ENCODE results near the gene TMEM170B.

TMEM170B gene

GRCh38 chr6:11514672-11515071, 22.9 kb upstream of the TMEM170B start:
- peaks cover 29% of the 10 kb centered on the region for H3K4me1 ChIP-seq (ENCODE audit: control insufficient read depth, low read length)
- no peaks in the 10 kb centered on the region for H3K36me3 ChIP-seq (ENCODE audit: control insufficient read depth, low read length)
- no peaks in the 10 kb centered on the region for H4K20me1 ChIP-seq (ENCODE audit: control insufficient read depth, insufficient read depth, low read depth, low read length)
- no peak for TF ChIP-seq EZH2phosphoT487 (IDR thresholded peaks at IDR 0.05; ENCODE audit: borderline replicate concordance, low read length)
- no peak for TF ChIP-seq CTCF (IDR thresholded peaks at IDR 0.05; ENCODE audit: low read depth, low read length, poor library complexity, severe bottlenecking)
- H3K4me3 ChIP-seq (ENCODE audit: low read length): peak overlapping the region; percentile 9
- no peaks in the 10 kb centered on the region for H3K79me2 ChIP-seq (ENCODE audit: control insufficient read depth, low read length)
- no peak overlapping the region for H3K27ac ChIP-seq (ENCODE audit: low read depth, low read length)
- peaks cover 8% of the 10 kb centered on the region; the same call in 1 of the 2 replicates for H3K9me3 ChIP-seq (ENCODE audit: control insufficient read depth, insufficient read depth, low read length)
- H3K9me2 ChIP-seq (replicated peaks; ENCODE audit: control insufficient read depth, low read length): no peaks in the 10 kb centered on the region
- H3K4me2 ChIP-seq (ENCODE audit: low read length): peak overlapping the region; percentile 19
- peaks cover 15% of the 10 kb centered on the region; the same call in 1 of the 2 replicates for H3F3A ChIP-seq (ENCODE audit: control insufficient read depth, insufficient read depth)
- H3K27me3 ChIP-seq (ENCODE audit: control insufficient read depth, low read length): no peaks in the 10 kb centered on the region

- Histone ChIP-seq H4K20me1 (ENCODE audit: control insufficient read depth, insufficient read depth, low read depth, low read length) (no peaks in the 10 kb centered on the region), H3K9me3 (ENCODE audit: control insufficient read depth, insufficient read depth, low read length) (peaks cover 8% of the 10 kb centered on the region; the same call in 1 of the 2 replicates), H3F3A (ENCODE audit: control insufficient read depth, insufficient read depth) (peaks cover 15% of the 10 kb centered on the region; the same call in 1 of the 2 replicates), H3K27me3 (ENCODE audit: control insufficient read depth, low read length) (no peaks in the 10 kb centered on the region), H3K36me3 (ENCODE audit: control insufficient read depth, low read length) (no peaks in the 10 kb centered on the region), H3K4me3 (ENCODE audit: low read length) (no peak overlapping the region), H3K4me1 (ENCODE audit: control insufficient read depth, low read length) (peaks cover 32% of the 10 kb centered on the region), H3K79me2 (ENCODE audit: control insufficient read depth, low read length) (no peaks in the 10 kb centered on the region), H3K9me2 (replicated peaks; ENCODE audit: control insufficient read depth, low read length) (no peaks in the 10 kb centered on the region), H3K4me2 (ENCODE audit: low read length) (no peak overlapping the region), H3K27ac (ENCODE audit: low read depth, low read length) (no peak overlapping the region)
- TF ChIP-seq CTCF (IDR thresholded peaks at IDR 0.05; ENCODE audit: low read depth, low read length, poor library complexity, severe bottlenecking) (no peak), EZH2phosphoT487 (IDR thresholded peaks at IDR 0.05; ENCODE audit: borderline replicate concordance, low read length) (no peak)
Measured at GRCh38 chr6:11515763-11516162, 21.8 kb upstream of the TMEM170B start.

- H3K79me2 ChIP-seq (ENCODE audit: control insufficient read depth, low read length): no peaks in the 10 kb centered on the region
- peaks cover 5% of the 10 kb centered on the region; the same call in 1 of the 2 replicates for H3F3A ChIP-seq (ENCODE audit: control insufficient read depth, insufficient read depth)
- H3K9me3 ChIP-seq (ENCODE audit: control insufficient read depth, insufficient read depth, low read length): 0 out of 2 replicates have a peak, but pooled peaks cover 3% of the 10 kb centered on the region
- H3K27me3 ChIP-seq (ENCODE audit: control insufficient read depth, low read length): no peaks in the 10 kb centered on the region
- no peak overlapping the region for H3K4me3 ChIP-seq (ENCODE audit: low read length)
- H3K36me3 ChIP-seq (ENCODE audit: control insufficient read depth, low read length): no peaks in the 10 kb centered on the region
- no peak for TF ChIP-seq EZH2phosphoT487 (IDR thresholded peaks at IDR 0.05; ENCODE audit: borderline replicate concordance, low read length)
- no peak for TF ChIP-seq CTCF (IDR thresholded peaks at IDR 0.05; ENCODE audit: low read depth, low read length, poor library complexity, severe bottlenecking)
- H3K27ac ChIP-seq (ENCODE audit: low read depth, low read length): no peak overlapping the region
- H3K4me1 ChIP-seq (ENCODE audit: control insufficient read depth, low read length): peaks cover 14% of the 10 kb centered on the region
- H3K9me2 ChIP-seq (replicated peaks; ENCODE audit: control insufficient read depth, low read length): no peaks in the 10 kb centered on the region
- H3K4me2 ChIP-seq (ENCODE audit: low read length): no peak overlapping the region
- no peaks in the 10 kb centered on the region for H4K20me1 ChIP-seq (ENCODE audit: control insufficient read depth, insufficient read depth, low read depth, low read length)
Measured at GRCh38 chr6:11522812-11523605, 14.5 kb upstream of the TMEM170B start.

Measured in DOHH2 (cell line).